Measurements from ENCODE around the gene CDH22. TPM values are rescaled to one million over a fixed set of nuclear protein-coding genes. Genes with fewer than 3 reads are reported as not detected.

The CDH22 gene
- total and polyA plus RNA-seq, 2 donors (not counting 1 experiment from before 2014, with no cell fraction given): not detected

DNA sequence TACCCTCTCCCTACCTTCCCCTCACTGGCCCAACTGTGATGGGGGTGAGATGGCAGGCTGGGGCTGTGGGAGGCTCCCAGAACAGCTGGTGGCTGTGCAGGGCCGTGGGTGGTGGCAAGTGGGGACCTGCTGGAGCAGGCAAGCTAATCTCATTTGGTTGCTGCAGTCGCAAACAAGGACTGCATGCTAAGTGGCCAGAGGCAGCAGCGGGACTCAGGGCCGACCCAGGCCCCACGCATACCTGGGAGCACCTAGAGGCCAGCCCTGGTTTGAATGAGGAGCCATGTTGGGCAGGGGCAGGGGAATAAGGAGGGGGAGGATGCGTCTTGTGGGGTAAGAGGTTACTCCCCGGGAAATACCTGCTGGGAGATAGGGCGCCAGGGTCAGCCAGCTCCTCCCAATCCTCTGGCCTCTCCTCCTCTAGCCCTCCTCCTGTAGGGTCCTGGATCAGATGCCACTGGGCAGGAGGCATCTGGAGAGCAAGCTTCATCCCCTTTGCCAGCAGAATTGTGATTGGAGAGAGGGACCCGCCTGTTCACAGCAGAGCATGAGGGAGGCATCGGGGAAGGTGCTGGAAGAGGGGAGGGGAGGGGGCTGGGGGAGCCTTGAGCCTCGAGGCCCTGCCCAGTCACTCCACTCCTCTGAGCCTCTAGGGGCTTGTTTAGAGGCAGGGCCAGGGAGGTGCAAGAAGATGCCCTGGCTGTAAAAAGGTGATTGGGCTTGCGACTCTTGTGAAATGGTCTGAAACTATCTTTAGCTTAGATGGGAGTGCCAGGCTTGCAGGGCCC lies 24.3 kb upstream of the CDH22 start:
- WGBS (ENCODE audit: insufficient coverage): 88% methylated on average over 9 of the region's 12 CpGs
- no peaks in the 10 kb centered on the region for H3K79me2 ChIP-seq (ENCODE audit: control insufficient read depth, insufficient read depth, low read length)
- peaks cover 0 to 33% (median 10%) of the 10 kb centered on the region in 4 experiments for H3K27me3 ChIP-seq (replicated peaks in 1 of 4; ENCODE audit: control extremely low read depth in 1 of 4, control insufficient read depth in 3 of 4, insufficient read depth in 4 of 4, low read length in 3 of 4)
- POLR2A ChIA-PET: no interaction called here
- H3K36me3 ChIP-seq (replicated peaks in 1 of 2; ENCODE audit: control extremely low read depth in 1 of 2, control insufficient read depth in 1 of 2, extremely low read depth in 1 of 2, insufficient read depth in 2 of 2, low read length in 1 of 2): no peaks in the 10 kb centered on the region
- peaks cover 0 to 5% of the 10 kb centered on the region in 2 donors for H3K4me1 ChIP-seq (ENCODE audit: control insufficient read depth in 2 of 2, insufficient read depth in 2 of 2, low read length in 2 of 2)
- H3K4me2 ChIP-seq (replicated peaks; ENCODE audit: low read depth, low read length, poor library complexity, severe bottlenecking): no peak overlapping the region
- H3K4me3 ChIP-seq (ENCODE audit: control extremely low read depth in 1 of 5, extremely low read depth in 1 of 5, insufficient read depth in 1 of 5, low read depth in 2 of 5, low read length in 4 of 5): no peak overlapping the region
- intact Hi-C loops (cut with micrococcal nuclease): no loop called here
- no peaks in the 10 kb centered on the region for H4K20me1 ChIP-seq (ENCODE audit: control insufficient read depth, insufficient read depth, low read length, poor library complexity, severe bottlenecking)
- ATAC-seq (ENCODE audit: low read depth) (no peak), DNase-seq (no peak)
- no peaks in the 10 kb centered on the region for H3K9me3 Mint-ChIP-seq (ENCODE audit: insufficient read depth)
- no peak overlapping the region for H2AFZ ChIP-seq (ENCODE audit: insufficient read depth, low read depth, low read length, poor library complexity, severe bottlenecking)
- CTCF ChIA-PET: interaction anchor here (1.0 kb wide), 1 partner anchor 107 kb away, joined by 3 read pairs; no protein-coding TSS in a partner anchor
- TF ChIP-seq, protein P1, sequence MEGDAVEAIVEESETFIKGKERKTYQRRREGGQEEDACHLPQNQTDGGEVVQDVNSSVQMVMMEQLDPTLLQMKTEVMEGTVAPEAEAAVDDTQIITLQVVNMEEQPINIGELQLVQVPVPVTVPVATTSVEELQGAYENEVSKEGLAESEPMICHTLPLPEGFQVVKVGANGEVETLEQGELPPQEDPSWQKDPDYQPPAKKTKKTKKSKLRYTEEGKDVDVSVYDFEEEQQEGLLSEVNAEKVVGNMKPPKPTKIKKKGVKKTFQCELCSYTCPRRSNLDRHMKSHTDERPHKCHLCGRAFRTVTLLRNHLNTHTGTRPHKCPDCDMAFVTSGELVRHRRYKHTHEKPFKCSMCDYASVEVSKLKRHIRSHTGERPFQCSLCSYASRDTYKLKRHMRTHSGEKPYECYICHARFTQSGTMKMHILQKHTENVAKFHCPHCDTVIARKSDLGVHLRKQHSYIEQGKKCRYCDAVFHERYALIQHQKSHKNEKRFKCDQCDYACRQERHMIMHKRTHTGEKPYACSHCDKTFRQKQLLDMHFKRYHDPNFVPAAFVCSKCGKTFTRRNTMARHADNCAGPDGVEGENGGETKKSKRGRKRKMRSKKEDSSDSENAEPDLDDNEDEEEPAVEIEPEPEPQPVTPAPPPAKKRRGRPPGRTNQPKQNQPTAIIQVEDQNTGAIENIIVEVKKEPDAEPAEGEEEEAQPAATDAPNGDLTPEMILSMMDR (IDR thresholded peaks at IDR 0.05): no peak
- no peak for TF ChIP-seq EZH2 (IDR thresholded peaks at IDR 0.05; ENCODE audit: borderline replicate concordance, insufficient read depth, low read depth, low read length, poor library complexity, severe bottlenecking)
- peaks cover 40% of the 10 kb centered on the region for H3K27me3 Mint-ChIP-seq
- H3K4me3 Mint-ChIP-seq: no peak overlapping the region
- H3K9me3 ChIP-seq (ENCODE audit: control extremely low read depth in 1 of 3, control insufficient read depth in 2 of 3, insufficient read depth in 1 of 3, low read length in 2 of 3): peaks cover 0 to 2% (median 0%) of the 10 kb centered on the region in 3 donors
- no peaks in the 10 kb centered on the region for H3K4me1 Mint-ChIP-seq
- H3K9ac ChIP-seq (ENCODE audit: low read length): no peak overlapping the region
- H3K27ac ChIP-seq (ENCODE audit: low read length in 2 of 2): no peak overlapping the region
- H3K27ac Mint-ChIP-seq: no peak overlapping the region
